ENCODE measurements around the gene CLDN18. TPM values are rescaled to one million over a fixed set of nuclear protein-coding genes. Genes with fewer than 3 reads are reported as not detected.

CLDN18 gene
- total RNA-seq, 1 experiment from 2014 or later, result 0.13 TPM

DNA sequence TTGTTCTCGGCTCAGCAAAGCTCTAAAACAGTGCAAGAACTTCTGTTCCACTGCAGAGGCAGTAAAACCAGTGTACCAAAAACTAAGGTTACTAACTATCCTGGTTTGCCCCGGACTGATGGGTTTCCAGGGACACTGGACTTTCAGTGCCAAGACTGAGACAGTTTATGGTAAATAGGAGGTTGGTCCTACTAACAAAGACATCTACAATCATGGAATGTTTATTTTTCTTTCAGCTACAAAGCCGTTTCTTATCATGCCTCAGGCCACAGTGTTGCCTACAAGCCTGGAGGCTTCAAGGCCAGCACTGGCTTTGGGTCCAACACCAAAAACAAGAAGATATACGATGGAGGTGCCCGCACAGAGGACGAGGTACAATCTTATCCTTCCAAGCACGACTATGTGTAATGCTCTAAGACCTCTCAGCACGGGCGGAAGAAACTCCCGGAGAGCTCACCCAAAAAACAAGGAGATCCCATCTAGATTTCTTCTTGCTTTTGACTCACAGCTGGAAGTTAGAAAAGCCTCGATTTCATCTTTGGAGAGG is 20.8 kb downstream of the CLDN18 start:
- CTCF ChIA-PET, result interaction anchor here (0.8 kb wide), 1 partner anchor 9 kb away, joined by 3 read pairs; no protein-coding TSS in a partner anchor
- ATAC-seq, result no peak
- Mint-ChIP-seq H3K4me3 (no peak overlapping the region), H3K4me1 (0 out of 2 replicates have a peak, but pooled peaks cover 3% of the 10 kb centered on the region), H3K36me3 (no peaks in the 10 kb centered on the region), H3K9me3 (no peaks in the 10 kb centered on the region), H3K27me3 (ENCODE audit: low read depth) (no peaks in the 10 kb centered on the region), H3K27ac (no peak overlapping the region)
- DNase-seq (ENCODE audit: low spot score), result no peak
- no peak for TF ChIP-seq SMAD4 (CRISPR knock-in tag; IDR thresholded peaks at IDR 0.05)
- TF ChIP-seq NR1H2 (CRISPR knock-in tag; IDR thresholded peaks at IDR 0.05), result no peak
- no peak for TF ChIP-seq AR (CRISPR knock-in tag; IDR thresholded peaks at IDR 0.05)
- TF ChIP-seq, protein P1, sequence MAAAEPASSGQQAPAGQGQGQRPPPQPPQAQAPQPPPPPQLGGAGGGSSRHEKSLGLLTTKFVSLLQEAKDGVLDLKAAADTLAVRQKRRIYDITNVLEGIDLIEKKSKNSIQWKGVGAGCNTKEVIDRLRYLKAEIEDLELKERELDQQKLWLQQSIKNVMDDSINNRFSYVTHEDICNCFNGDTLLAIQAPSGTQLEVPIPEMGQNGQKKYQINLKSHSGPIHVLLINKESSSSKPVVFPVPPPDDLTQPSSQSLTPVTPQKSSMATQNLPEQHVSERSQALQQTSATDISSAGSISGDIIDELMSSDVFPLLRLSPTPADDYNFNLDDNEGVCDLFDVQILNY (CRISPR knock-in tag; IDR thresholded peaks at IDR 0.05), result no peak
- TF ChIP-seq, protein P2, sequence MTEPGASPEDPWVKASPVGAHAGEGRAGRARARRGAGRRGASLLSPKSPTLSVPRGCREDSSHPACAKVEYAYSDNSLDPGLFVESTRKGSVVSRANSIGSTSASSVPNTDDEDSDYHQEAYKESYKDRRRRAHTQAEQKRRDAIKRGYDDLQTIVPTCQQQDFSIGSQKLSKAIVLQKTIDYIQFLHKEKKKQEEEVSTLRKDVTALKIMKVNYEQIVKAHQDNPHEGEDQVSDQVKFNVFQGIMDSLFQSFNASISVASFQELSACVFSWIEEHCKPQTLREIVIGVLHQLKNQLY (CRISPR knock-in tag; IDR thresholded peaks at IDR 0.05), result no peak
- TF ChIP-seq TEAD1 (CRISPR knock-in tag; IDR thresholded peaks at IDR 0.05), result no peak
- no peak for TF ChIP-seq JUN (CRISPR knock-in tag; IDR thresholded peaks at IDR 0.05)
- no peak for TF ChIP-seq JAZF1 (CRISPR knock-in tag; IDR thresholded peaks at IDR 0.05)
- TF ChIP-seq E2F1 (CRISPR knock-in tag; IDR thresholded peaks at IDR 0.05), result no peak
- no peak for TF ChIP-seq ESRRA (CRISPR knock-in tag; IDR thresholded peaks at IDR 0.05; ENCODE audit: borderline replicate concordance)
- TF ChIP-seq ZNF317 (CRISPR knock-in tag; IDR thresholded peaks at IDR 0.05; ENCODE audit: borderline replicate concordance, low read depth), result no peak
- TF ChIP-seq ATF3 (CRISPR knock-in tag; conservative IDR thresholded peaks at IDR 0.05), result no peak
- POLR2A ChIA-PET, result no interaction called here

- CTCF ChIA-PET, result interaction anchor here (0.8 kb wide), 1 partner anchor 8 kb away, joined by 3 read pairs; no protein-coding TSS in a partner anchor
- DNase-seq (ENCODE audit: low spot score) (no peak), ATAC-seq (no peak)
- POLR2A ChIA-PET, result no interaction called here
- H3K4me3 Mint-ChIP-seq, result no peak overlapping the region
- no peaks in the 10 kb centered on the region for H3K9me3 Mint-ChIP-seq
- 0 out of 2 replicates have a peak, but pooled peaks cover 3% of the 10 kb centered on the region for H3K4me1 Mint-ChIP-seq
- H3K36me3 Mint-ChIP-seq, result no peaks in the 10 kb centered on the region
- no peak overlapping the region for H3K27ac Mint-ChIP-seq
- no peaks in the 10 kb centered on the region for H3K27me3 Mint-ChIP-seq (ENCODE audit: low read depth)
- TF ChIP-seq E2F1 (CRISPR knock-in tag; IDR thresholded peaks at IDR 0.05) (no peak), USF1 (CRISPR knock-in tag; IDR thresholded peaks at IDR 0.05) (no peak), ZNF263 (CRISPR knock-in tag; IDR thresholded peaks at IDR 0.05; ENCODE audit: low read depth) (no peak), ZNF671 (CRISPR knock-in tag; IDR thresholded peaks at IDR 0.05) (no peak), ZBTB21 (CRISPR knock-in tag; IDR thresholded peaks at IDR 0.05; ENCODE audit: borderline replicate concordance) (no peak), ZNF317 (CRISPR knock-in tag; IDR thresholded peaks at IDR 0.05; ENCODE audit: borderline replicate concordance, low read depth) (no peak), FOXP1 (CRISPR knock-in tag; IDR thresholded peaks at IDR 0.05; ENCODE audit: borderline replicate concordance) (no peak), ZNF219 (CRISPR knock-in tag; IDR thresholded peaks at IDR 0.05; ENCODE audit: borderline replicate concordance) (no peak), ARID4B (CRISPR knock-in tag; IDR thresholded peaks at IDR 0.05; ENCODE audit: borderline replicate concordance) (no peak)
- TF ChIP-seq, protein P3, sequence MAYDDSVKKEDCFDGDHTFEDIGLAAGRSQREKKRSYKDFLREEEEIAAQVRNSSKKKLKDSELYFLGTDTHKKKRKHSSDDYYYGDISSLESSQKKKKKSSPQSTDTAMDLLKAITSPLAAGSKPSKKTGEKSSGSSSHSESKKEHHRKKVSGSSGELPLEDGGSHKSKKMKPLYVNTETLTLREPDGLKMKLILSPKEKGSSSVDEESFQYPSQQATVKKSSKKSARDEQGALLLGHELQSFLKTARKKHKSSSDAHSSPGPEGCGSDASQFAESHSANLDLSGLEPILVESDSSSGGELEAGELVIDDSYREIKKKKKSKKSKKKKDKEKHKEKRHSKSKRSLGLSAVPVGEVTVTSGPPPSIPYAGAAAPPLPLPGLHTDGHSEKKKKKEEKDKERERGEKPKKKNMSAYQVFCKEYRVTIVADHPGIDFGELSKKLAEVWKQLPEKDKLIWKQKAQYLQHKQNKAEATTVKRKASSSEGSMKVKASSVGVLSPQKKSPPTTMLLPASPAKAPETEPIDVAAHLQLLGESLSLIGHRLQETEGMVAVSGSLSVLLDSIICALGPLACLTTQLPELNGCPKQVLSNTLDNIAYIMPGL (CRISPR knock-in tag; IDR thresholded peaks at IDR 0.05), result no peak
Measured at GRCh38 chr3:138031536-138031935, 21.6 kb downstream of the CLDN18 start.
